Esophagus muscularis mucosa (tissue), 4 donors: ENCODE measurements around the gene COPE. TPM values are rescaled to one million over a fixed set of nuclear protein-coding genes. Genes with fewer than 3 reads are reported as not detected.

ENCODE experiments used
- DNase-seq: peaks from one replicate; pipeline ENCODE4 v3.0.0-alpha.2; 2017; ENCODE audit errors: extremely low spot score
- H3K27ac ChIP-seq, 4 donors: fragments of 200-600 bp; sonication (generic); replicated peaks in 1 of 4; 1 replicate in 3 of 4; 2 replicates in 1 of 4; pipeline ENCODE4 v1.5.1; 2016 to 2019; ENCODE audit warnings: mild to moderate bottlenecking in 1 of 4
- H3K27me3 ChIP-seq, 4 donors: fragments of 200-600 bp; sonication (generic); one replicate each; pipeline versions ENCODE4 v1.5.1 to v1.6.0; 2016 to 2019
- H3K36me3 ChIP-seq, 4 donors: fragments of 200-600 bp; sonication (generic); one replicate each; pipeline ENCODE4 v1.5.1; 2016 to 2019
- H3K4me1 ChIP-seq, 4 donors: fragments of 200-600 bp; sonication (generic); one replicate each; pipeline ENCODE4 v1.5.1; 2016 to 2019
- H3K4me3 ChIP-seq, 4 donors: fragments of 200-600 bp; sonication (generic); 1 replicate in 2 of 4; 2 replicates in 2 of 4; pipeline ENCODE4 v1.5.1; 2016 to 2019; ENCODE audit warnings: mild to moderate bottlenecking in 4 of 4, moderate library complexity in 1 of 4
- H3K9me3 ChIP-seq, 4 donors: fragments of 200-600 bp; sonication (generic); 1 replicate in 3 of 4; 2 replicates in 1 of 4; pipeline ENCODE4 v1.5.1; 2016 to 2019
- CTCF ChIP-seq, 3 experiments: fragments of 200-600 bp in 2 of 3; fragments of 450-650 bp in 1 of 3; sonication (generic) in 2 of 3; IDR thresholded peaks; one replicate each; pipeline ENCODE4 v1.5.1; 2017 to 2019; ENCODE audit warnings: antibody characterized with exemption in 3 of 3, mild to moderate bottlenecking in 2 of 3, moderate library complexity in 1 of 3
- EP300 ChIP-seq: sonication (generic); formaldehyde crosslinking; IDR thresholded peaks from one replicate; pipeline ENCODE4 v1.6.1; 2017; ENCODE audit warnings: antibody characterized with exemption
- POLR2A ChIP-seq: fragments of 450-650 bp; IDR thresholded peaks from one replicate; pipeline ENCODE4 v1.6.1; 2017; ENCODE audit warnings: antibody characterized with exemption, moderate library complexity, mild to moderate bottlenecking, low read depth
- POLR2AphosphoS5 ChIP-seq, 2 donors: sonication (generic); formaldehyde crosslinking; IDR thresholded peaks; one replicate each; pipeline ENCODE4 v1.6.1; 2017; ENCODE audit warnings: antibody characterized with exemption in 2 of 2
- WGBS: methylation state at CpG from one replicate; pipeline ENCODE4 v1.1.5; 2018; 5-methylcytosine and 5-hydroxymethylcytosine counted together
- intact Hi-C: fragments of 100-400 bp; cut with DNase I; formaldehyde crosslinking; loops from one replicate; pipeline ENCODE4 v1.15.1; 2023
- total RNA-seq, 4 donors: library from RNA; depleted of rRNA; stranded (reverse); fragments of >200 nt; gene quantifications; one replicate each; pipeline versions ENCODE4 v1.1.0 to v1.2.1, GENCODE V29; 2016

COPE gene
- total RNA-seq, 4 donors from 2014 or later: 173 to 231 (median 210) TPM

GRCh38 chr19:18852648-18853047 is 66.5 kb downstream of the COPE start:
- no peaks in the 10 kb centered on the region for H3K9me3 ChIP-seq
- 80% methylated on average over 7 of the region's 12 CpGs for WGBS
- no peak overlapping the region for H3K4me3 ChIP-seq
- intact Hi-C loops: no loop called here
- no peaks in the 10 kb centered on the region for H3K27me3 ChIP-seq
- DNase-seq: no peak
- peaks cover 31 to 44% (median 36%) of the 10 kb centered on the region in 4 donors for H3K4me1 ChIP-seq
- TF ChIP-seq CTCF (IDR thresholded peaks at IDR 0.05) (no peak), POLR2A (no peak), POLR2AphosphoS5 (IDR thresholded peaks at IDR 0.05) (no peak), EP300 (no peak)
- no peak overlapping the region for H3K27ac ChIP-seq
- peaks cover 67 to 81% (median 77%) of the 10 kb centered on the region in 4 donors for H3K36me3 ChIP-seq

DNA sequence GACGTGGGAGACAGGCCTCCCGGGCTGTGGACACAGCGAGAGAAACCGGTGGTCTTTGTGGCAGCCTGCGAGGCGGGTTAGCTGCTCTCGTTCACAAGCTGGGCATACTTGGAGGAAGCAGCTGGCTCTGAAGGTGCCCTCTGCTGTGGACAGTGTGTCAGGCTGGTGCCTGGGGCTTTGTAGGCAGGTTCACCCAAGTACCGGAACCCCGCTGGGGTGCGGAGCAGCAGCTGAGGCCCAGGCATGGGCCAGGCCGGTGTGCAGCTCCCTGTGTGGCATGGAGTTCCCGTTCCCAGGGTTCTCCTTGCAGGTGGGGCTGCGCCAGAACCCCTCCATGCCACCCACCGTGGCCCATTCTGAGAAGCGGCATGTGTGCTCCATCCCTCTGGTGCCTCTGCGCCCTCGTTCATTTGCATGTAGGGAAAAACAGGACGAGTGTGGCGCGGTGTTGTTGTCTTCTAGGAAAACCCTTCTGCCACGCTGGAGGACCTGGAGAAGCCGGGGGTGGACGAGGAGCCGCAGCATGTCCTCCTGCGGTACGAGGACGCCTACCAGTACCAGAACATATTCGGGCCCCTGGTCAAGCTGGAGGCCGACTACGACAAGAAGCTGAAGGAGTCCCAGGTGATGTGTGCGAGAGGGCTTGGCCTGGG is 67.4 kb downstream of the COPE start:
- intact Hi-C loops: no loop called here

GRCh38 chr19:18850471-18851375 is 68.5 kb downstream of the COPE start:
- 76% methylated on average over 16 of the region's 27 CpGs for WGBS
- TF ChIP-seq CTCF (IDR thresholded peaks at IDR 0.05) (no peak), POLR2AphosphoS5 (IDR thresholded peaks at IDR 0.05) (no peak), EP300 (no peak), POLR2A (no peak)
- no peak for DNase-seq
- H3K4me1 ChIP-seq: peaks cover 47 to 58% (median 54%) of the 10 kb centered on the region in 4 donors
- peaks cover 48 to 68% (median 60%) of the 10 kb centered on the region in 4 donors for H3K36me3 ChIP-seq
- H3K4me3 ChIP-seq: no peak overlapping the region
- H3K9me3 ChIP-seq: no peaks in the 10 kb centered on the region
- H3K27ac ChIP-seq: peak overlapping the region; percentile 75 to 81 (median 76)
- no peaks in the 10 kb centered on the region for H3K27me3 ChIP-seq
- intact Hi-C loops: no loop called here

More for the DNA sequence above, 67.4 kb downstream of the COPE start:
- no peak for DNase-seq
- WGBS: 91% methylated on average over 22 of the region's 31 CpGs
- TF ChIP-seq POLR2AphosphoS5 (IDR thresholded peaks at IDR 0.05) (no peak), POLR2A (no peak), EP300 (no peak), CTCF (IDR thresholded peaks at IDR 0.05) (no peak)
- Histone ChIP-seq H3K4me3 (no peak overlapping the region), H3K4me1 (peaks cover 40 to 52% (median 44%) of the 10 kb centered on the region in 4 donors), H3K36me3 (peaks cover 59 to 72% (median 68%) of the 10 kb centered on the region in 4 donors), H3K27ac (peak overlapping the region in 2 of 4 donors; percentile 75 to 81), H3K27me3 (no peaks in the 10 kb centered on the region), H3K9me3 (no peaks in the 10 kb centered on the region)

DNA sequence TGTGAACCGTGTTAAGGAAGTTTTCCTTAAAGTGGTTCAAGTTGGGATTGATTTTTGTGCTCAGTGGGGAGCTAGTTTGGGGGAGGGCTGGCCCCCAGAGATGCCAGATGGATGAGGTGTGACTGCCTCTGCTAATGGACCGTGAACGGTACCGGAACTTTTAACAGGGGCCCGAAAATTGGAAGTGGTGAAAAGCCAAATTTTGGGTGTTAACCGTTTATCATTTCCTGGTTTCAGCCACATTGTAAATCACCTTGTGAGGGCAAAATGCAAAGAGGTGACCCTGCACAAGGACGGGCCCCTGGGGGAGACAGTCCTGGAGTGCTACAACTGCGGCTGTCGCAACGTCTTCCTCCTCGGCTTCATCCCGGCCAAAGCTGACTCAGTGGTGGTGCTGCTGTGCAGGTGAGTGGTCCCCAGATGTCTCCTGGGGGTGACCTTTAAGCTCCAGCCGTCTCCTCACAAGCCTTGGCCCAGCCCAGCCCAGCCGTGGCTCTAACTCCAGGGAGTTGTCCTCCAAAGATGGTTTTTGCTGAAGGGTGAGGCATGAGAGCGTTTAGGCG is 69.3 kb downstream of the COPE start:
- no peak for TF ChIP-seq POLR2A
- TF ChIP-seq POLR2AphosphoS5 (IDR thresholded peaks at IDR 0.05): no peak
- TF ChIP-seq CTCF (IDR thresholded peaks at IDR 0.05): no peak
- TF ChIP-seq EP300: no peak
- Histone ChIP-seq H3K27ac (peak overlapping the region; percentile 75 to 81 (median 76)), H3K4me1 (peaks cover 49 to 66% (median 62%) of the 10 kb centered on the region in 4 donors), H3K9me3 (no peaks in the 10 kb centered on the region), H3K27me3 (no peaks in the 10 kb centered on the region), H3K4me3 (no peak overlapping the region), H3K36me3 (peaks cover 40 to 60% (median 52%) of the 10 kb centered on the region in 4 donors)
- WGBS: 57% methylated on average over 15 of the region's 16 CpGs
- no peak for DNase-seq
- intact Hi-C loops: loop anchor here (5.0 kb wide), 2 partner anchors 258 to 398 kb away; no protein-coding TSS in a partner anchor

Other genes starting within 250 kb of the COPE start
- 10 to 100 TPM in 1 of 4 donors, 1 to 10 TPM in 3; 5.3 to 10.1 (median 6.6) TPM for gene CRTC1, start 235.7 kb downstream of the COPE start, total RNA-seq
- gene COMP, start 128.1 kb downstream of the COPE start, total RNA-seq: under 1 TPM; 0.33 to 0.83 (median 0.62) TPM
- gene UPF1, start 87.4 kb downstream of the COPE start, total RNA-seq: 100 to 1,000 TPM in 1 of 4 donors, 10 to 100 TPM in 3; 54.8 to 116 (median 77.4) TPM
- 1 to 10 TPM in 3 of 4 donors, under 1 TPM in 1; 0.42 to 3.2 (median 1.1) TPM for gene CERS1, start 23.2 kb downstream of the COPE start, total RNA-seq
- gene DDX49, start 328 bp upstream of the COPE start, total RNA-seq: 10 to 100 TPM; 38.4 to 42.6 (median 41.7) TPM
- gene HOMER3, start 21.8 kb upstream of the COPE start, total RNA-seq: 10 to 100 TPM; 26.7 to 47.8 (median 39.1) TPM
- 10 to 100 TPM; 23.1 to 45.7 (median 32.0) TPM for gene SUGP2, start 114.1 kb upstream of the COPE start, total RNA-seq
- 10 to 100 TPM; 16.2 to 25.8 (median 20.4) TPM for gene ARMC6, start 114.2 kb upstream of the COPE start, total RNA-seq
- 10 to 100 TPM; 11.2 to 16.8 (median 13.8) TPM for gene SLC25A42, start 144.6 kb upstream of the COPE start, total RNA-seq
- gene TMEM161A, start 219.1 kb upstream of the COPE start, total RNA-seq: 10 to 100 TPM; 12.0 to 26.8 (median 16.9) TPM